Activated T-cell treated with anti-CD3 and anti-CD28 coated beads for 48 hours (primary cell): ENCODE measurements around the gene GNAI1.

Experiments used
- DNase-seq: peaks from one replicate; pipeline ENCODE4 v3.0.0-alpha.2; 2020; ENCODE audit warnings: low read depth

Gene GNAI1

DNA sequence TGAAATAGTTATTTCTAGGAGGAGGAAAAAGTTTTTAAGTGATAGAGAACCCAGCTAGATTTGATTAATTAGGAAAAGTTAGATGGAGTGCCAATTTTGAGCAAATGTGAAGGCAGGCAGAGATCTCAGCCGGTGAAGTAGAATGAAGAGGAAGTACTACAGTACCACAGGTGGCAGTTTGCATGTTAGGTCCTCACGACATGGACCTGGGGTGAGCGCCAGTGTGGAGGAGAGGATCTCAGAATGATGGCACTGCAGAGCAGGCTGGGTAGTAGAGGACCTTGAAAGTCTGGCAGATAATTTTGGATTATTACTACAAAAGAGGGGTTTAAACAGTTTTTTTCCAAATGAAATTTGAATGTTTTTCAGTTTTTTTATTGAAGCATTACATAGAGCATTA is 81.1 kb downstream of the GNAI1 start:
- no peak for DNase-seq

DNA sequence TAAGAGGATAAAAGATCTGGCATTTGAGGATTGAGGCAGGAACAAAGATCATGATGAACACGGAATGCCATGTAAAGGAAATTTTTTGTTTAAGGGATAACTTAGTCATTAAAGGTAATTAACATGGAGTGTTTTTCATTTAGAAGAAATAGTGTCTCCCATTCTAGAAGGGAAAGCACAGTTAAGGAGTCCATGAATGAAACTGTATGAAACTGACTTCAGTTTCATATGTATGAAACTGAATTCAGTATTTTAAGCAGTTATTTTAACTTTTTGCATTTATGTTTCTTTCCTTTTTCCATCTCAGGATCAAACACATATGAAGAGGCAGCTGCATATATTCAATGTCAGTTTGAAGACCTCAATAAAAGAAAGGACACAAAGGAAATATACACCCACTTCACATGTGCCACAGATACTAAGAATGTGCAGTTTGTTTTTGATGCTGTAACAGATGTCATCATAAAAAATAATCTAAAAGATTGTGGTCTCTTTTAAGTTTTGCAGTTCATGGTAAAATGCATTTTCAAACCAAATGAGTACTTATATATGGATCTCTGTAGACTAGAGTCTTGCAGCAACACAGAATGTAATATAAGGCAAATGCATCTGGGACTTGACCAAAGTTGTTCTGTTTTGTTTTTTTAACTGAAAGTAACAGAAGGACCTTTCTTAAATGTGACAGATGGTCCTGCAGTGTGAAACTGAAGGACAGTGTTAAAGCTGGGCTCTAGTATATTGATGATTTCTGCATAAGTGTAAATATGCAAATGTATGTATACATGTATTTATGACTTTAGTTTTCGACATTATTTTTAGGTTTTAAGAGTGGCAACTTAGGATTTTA is 82.6 kb downstream of the GNAI1 start:
- no peak for DNase-seq

DNA sequence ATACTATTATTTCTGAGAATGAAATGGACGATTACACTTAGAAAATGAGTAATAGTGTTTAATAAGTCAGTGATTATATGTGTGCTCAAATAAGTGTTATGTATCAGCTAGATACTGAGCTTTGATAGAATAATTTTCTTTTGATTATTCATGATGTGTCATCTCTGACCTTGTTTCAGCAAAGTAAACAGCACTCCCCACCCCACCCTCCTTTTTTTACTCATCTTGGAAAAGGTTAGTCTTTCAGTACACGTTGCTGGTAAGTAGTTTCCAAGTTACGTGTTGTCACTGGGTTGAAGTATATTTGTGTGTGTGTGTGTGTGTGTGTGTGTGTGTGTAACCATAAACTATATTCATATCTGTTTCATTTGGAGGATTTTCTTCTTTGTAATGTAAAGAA is 84.1 kb downstream of the GNAI1 start:
- no peak for DNase-seq

GRCh38 chr7:80220022-80220634 is 85.5 kb downstream of the GNAI1 start:
- DNase-seq: no peak

GRCh38 chr7:80224415-80224814 is 89.8 kb downstream of the GNAI1 start:
- DNase-seq: no peak

DNA sequence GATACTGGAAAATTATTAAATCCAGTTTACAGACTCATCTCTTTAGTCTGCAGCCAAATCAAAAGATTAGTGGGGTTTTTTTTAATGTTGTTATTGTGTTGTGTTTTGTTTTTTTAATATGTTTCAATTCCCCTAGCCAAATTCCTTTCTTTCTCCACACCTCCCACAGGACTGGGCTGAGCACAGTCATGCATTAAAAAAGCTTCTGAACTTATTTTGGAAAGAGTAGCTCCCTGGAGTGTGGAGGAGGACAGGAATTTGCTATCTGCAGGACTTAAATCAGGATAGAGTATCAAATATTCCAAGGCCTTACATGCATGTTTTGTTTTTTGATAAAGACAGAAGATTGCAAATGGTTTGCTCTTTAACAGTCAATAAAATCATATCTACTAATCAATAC is 90.7 kb downstream of the GNAI1 start:
- DNase-seq: no peak

GRCh38 chr7:80226629-80227028 is 92.0 kb downstream of the GNAI1 start:
- no peak for DNase-seq

DNA sequence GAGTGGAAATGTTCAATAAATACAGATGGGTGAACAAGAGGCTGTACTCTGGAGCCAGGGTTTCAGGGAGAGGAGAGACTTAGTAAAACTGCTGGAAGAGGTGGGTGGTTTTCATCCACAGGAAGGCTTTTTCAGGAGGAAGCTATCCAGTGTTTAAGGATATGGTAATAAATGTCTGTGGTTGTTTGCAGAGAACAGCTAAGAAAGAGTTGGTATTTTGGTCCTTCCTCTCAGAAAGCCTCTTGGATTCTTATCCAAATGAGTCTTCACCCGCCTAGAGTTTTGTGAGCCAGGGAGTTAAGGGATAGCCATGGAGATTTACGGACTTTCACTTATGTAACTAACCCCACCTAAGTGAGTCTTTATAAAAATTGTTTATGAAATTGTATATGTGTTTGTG is 95.7 kb downstream of the GNAI1 start:
- DNase-seq: no peak

GRCh38 chr7:80231707-80232106 is 97.1 kb downstream of the GNAI1 start:
- no peak for DNase-seq

DNA sequence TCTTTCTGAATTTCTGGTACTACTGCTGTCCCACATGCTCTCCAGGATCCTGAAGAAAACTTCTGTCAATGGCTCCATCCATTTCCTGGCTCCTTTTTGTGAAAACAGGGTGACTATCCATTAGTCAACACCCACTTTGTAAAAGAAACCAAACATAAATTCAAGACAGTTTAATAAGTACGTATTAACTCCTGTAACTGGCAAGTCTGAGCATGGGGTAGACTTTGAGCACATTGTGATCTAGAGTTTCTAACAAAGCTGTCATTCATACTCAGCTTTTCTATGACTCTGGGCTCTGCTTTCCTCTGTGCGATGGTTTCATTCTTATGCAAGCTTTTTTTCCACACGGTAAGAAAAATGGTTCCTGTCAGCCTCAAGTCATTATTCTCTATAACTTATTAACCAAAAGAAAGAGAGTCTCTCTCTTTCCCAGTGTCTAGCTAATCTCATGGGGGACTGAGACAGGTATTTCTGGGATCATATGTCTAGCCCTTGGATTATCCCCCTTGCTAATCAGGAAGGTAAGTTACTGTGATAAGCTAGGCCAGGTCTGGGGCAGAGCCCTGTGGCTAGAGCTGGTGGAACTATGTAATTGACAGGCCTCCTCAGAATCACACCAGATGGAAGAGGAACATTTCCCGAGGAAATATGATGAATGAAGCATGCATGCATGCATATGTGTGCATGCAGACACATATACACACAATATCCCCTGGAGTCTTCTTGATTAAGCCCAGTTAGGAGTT is 98.5 kb downstream of the GNAI1 start:
- no peak for DNase-seq

DNA sequence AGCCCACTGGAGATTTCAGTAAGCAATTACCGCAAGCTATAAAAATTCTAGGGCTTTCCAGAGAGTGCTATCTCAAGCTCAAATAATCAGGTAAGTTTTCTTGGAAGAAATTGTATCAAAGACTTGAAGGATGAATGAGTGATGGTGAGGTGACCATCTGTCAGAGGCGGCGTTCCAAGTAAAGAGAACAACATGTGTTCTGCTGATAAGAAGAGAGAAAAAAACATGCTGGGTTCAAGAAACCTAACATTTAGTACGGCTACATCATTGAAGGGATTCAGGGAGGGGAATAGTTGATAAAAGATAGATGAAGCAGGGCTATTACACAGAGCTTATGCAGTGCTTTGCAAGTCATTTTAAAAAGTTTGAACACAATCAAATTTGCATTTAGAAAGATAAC is 100.7 kb downstream of the GNAI1 start:
- DNase-seq: no peak

DNA sequence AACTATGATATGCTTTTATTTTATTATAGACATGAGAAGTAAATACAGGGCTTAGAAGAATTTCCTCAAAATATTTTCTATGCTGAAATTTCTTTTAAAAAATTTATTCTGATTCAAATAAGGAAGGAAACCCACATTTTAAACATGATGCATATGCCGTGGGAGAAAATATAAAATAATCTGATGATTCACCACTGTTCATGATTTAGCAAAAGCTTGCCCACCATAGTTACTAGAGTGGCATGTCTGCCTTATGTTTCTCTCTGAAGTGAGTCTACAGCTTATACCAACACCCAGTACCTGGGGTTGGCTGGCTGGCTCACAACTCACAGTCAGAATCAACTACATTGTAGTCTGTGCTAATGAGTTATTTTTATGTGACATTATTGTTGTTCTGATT is 102.0 kb downstream of the GNAI1 start:
- no peak for DNase-seq

GRCh38 chr7:80240265-80241025 is 105.8 kb downstream of the GNAI1 start:
- no peak for DNase-seq

GRCh38 chr7:80241671-80242070 is 107.0 kb downstream of the GNAI1 start:
- DNase-seq: no peak

GRCh38 chr7:80243425-80243824 is 108.8 kb downstream of the GNAI1 start:
- no peak for DNase-seq

DNA sequence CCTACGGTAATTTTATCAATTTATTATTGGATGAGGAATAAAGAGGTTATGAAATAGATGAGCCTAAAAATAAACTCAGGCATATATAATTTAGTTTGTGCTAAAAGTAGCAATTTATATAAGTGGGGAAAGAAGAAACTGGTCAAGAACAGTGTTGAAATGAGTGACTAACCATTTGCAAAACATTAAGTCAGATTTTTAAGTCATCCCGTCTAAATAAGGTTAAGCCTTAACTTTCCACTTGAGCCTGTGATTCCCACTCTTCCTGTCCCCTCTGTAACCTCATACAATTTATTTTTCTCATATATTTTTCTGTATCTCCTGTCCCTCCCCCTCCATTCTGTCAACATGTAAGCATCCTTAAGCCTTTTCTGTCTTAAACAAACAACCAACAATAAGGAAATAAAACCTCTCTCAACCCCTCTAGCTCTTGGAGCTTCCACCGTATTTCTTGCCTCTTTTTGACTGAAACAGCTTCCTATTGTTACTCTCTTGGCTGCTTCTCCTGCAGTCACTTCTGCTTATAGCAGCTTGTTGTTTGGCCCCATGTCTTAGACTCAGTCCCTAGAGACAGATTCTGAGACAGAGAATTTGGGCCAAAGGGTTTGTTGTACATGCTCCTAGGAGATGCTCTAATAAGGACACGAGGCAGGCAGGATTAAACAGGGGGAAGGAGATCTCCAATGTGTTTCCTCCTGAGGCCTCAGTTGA is 109.7 kb downstream of the GNAI1 start:
- DNase-seq: no peak

GRCh38 chr7:80247144-80247543 is 112.5 kb downstream of the GNAI1 start:
- DNase-seq: no peak

GRCh38 chr7:80247891-80248290 is 113.3 kb downstream of the GNAI1 start:
- no peak for DNase-seq

DNA sequence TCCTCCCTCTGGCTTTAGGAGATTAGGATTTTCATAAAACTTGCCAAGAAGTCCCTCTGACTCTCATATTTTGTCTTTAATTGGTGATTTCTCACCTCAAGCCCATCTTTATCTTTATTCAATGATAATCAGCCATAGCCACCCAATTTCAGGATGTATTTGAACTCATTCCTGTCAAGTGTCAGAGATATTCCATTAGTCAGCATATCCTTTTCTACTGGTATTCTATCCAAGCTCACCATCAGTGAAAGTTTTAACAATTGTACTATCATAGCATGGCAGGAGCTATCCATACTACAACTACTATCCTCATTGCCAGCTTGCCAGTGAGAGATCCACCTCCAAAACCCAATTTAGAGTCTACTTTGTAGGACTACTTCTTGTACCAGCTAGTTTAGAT is 114.6 kb downstream of the GNAI1 start:
- no peak for DNase-seq

DNA sequence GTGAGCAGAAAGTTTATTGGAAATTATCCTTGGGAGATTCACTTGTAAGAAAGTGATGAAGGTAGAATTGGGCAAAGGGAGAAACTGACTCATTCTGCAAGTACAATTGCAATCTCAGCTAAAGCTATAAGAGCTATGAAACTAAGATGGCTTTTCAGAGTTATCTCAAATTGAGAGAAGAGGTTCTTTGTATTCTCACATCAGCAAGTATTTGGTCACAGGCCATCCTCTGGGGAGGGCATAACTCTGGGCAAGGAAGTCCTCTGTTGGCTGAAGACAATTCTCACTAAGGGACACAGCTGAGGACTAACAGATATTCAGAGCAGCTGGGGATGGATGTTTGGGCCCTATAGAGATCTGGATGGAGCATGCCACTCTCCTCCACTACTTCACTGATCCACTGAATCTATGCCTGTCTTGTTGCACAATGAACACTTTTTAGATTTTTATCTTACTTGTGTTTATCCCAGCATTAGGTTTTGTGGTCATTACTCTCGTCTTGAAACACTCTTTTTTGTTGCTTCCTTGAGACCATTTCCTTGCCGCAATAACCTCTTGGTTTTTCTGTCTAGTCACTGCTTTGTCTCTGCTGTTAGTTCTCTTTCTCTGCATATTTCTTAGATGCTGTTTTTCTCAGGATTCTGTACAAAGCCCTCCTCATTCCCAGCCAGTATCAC is 115.1 kb downstream of the GNAI1 start:
- no peak for DNase-seq

- no peak for DNase-seq
Observed at GRCh38 chr7:80253237-80253636, 118.6 kb downstream of the GNAI1 start.
